ENCODE results near the gene KRT25. TPM values are rescaled to one million over a fixed set of nuclear protein-coding genes. Genes with fewer than 3 reads are reported as not detected.

KRT25 gene
- total and polyA plus RNA-seq, 2 donors (not counting 1 experiment from before 2014, with no cell fraction given) = not detected

DNA sequence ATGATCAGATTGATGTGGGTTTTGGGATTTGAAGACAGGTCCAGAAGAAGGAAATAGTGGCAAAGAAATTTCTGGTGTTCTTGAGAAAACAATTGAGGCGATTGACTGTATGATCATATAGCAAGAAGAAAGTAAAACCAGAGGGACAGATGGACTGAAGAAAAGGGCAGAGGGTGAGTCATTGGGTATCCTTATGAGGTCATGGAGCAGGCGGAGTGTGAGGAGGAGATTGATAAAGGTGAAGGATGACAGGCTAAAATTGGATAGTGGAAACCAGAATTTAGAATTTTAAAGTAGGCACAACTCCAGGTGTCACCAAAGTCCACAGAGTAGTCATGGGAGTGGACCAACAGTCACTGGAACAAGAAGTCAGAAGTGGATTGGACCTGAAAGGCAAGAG lies 46.0 kb upstream of the KRT25 start:
- H3K36me3 ChIP-seq (replicated peaks in 1 of 2; ENCODE audit: control extremely low read depth in 1 of 2, control insufficient read depth in 1 of 2, extremely low read depth in 1 of 2, insufficient read depth in 2 of 2, low read length in 1 of 2) = no peaks in the 10 kb centered on the region
- peaks cover 49% of the 10 kb centered on the region for H3K27me3 Mint-ChIP-seq
- H3K4me1 ChIP-seq (ENCODE audit: control insufficient read depth in 2 of 2, insufficient read depth in 2 of 2, low read length in 2 of 2) = peaks cover 0 to 4% of the 10 kb centered on the region in 2 donors
- TF ChIP-seq, protein P1, sequence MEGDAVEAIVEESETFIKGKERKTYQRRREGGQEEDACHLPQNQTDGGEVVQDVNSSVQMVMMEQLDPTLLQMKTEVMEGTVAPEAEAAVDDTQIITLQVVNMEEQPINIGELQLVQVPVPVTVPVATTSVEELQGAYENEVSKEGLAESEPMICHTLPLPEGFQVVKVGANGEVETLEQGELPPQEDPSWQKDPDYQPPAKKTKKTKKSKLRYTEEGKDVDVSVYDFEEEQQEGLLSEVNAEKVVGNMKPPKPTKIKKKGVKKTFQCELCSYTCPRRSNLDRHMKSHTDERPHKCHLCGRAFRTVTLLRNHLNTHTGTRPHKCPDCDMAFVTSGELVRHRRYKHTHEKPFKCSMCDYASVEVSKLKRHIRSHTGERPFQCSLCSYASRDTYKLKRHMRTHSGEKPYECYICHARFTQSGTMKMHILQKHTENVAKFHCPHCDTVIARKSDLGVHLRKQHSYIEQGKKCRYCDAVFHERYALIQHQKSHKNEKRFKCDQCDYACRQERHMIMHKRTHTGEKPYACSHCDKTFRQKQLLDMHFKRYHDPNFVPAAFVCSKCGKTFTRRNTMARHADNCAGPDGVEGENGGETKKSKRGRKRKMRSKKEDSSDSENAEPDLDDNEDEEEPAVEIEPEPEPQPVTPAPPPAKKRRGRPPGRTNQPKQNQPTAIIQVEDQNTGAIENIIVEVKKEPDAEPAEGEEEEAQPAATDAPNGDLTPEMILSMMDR (IDR thresholded peaks at IDR 0.05) = no peak
- no peak for TF ChIP-seq EZH2 (IDR thresholded peaks at IDR 0.05; ENCODE audit: borderline replicate concordance, insufficient read depth, low read depth, low read length, poor library complexity, severe bottlenecking)
- H3K4me2 ChIP-seq (replicated peaks; ENCODE audit: low read depth, low read length, poor library complexity, severe bottlenecking) = no peak overlapping the region
- 73% methylated on average over 2 of the region's 2 CpGs for WGBS (ENCODE audit: insufficient coverage)
- no peak overlapping the region for H2AFZ ChIP-seq (ENCODE audit: insufficient read depth, low read depth, low read length, poor library complexity, severe bottlenecking)
- intact Hi-C loops (cut with micrococcal nuclease) = loop anchor here (2.0 to 10.0 kb wide), 2 partner anchors 40 to 524 kb away; no protein-coding TSS in a partner anchor
- ChIA-PET CTCF (interaction anchor here (4.4 kb wide), 1 partner anchor 862 kb away, joined by 22 read pairs; no protein-coding TSS in a partner anchor), POLR2A (no interaction called here)
- H3K9ac ChIP-seq (ENCODE audit: low read length) = no peak overlapping the region
- H3K4me3 Mint-ChIP-seq = no peak overlapping the region
- no peaks in the 10 kb centered on the region for H4K20me1 ChIP-seq (ENCODE audit: control insufficient read depth, insufficient read depth, low read length, poor library complexity, severe bottlenecking)
- no peaks in the 10 kb centered on the region for H3K9me3 Mint-ChIP-seq (ENCODE audit: insufficient read depth)
- DNase-seq (no peak), ATAC-seq (ENCODE audit: low read depth) (no peak)
- H3K27me3 ChIP-seq (replicated peaks in 1 of 4; ENCODE audit: control extremely low read depth in 1 of 4, control insufficient read depth in 3 of 4, insufficient read depth in 4 of 4, low read length in 3 of 4) = peaks cover 0 to 37% (median 25%) of the 10 kb centered on the region in 4 experiments
- H3K4me1 Mint-ChIP-seq = peaks cover 3% of the 10 kb centered on the region
- H3K4me3 ChIP-seq (ENCODE audit: control extremely low read depth in 1 of 5, extremely low read depth in 1 of 5, insufficient read depth in 1 of 5, low read depth in 2 of 5, low read length in 4 of 5) = no peak overlapping the region
- H3K27ac ChIP-seq (ENCODE audit: low read length in 2 of 2) = no peak overlapping the region
- H3K9me3 ChIP-seq (ENCODE audit: control extremely low read depth in 1 of 3, control insufficient read depth in 2 of 3, insufficient read depth in 1 of 3, low read length in 2 of 3) = no peaks in the 10 kb centered on the region
- H3K79me2 ChIP-seq (ENCODE audit: control insufficient read depth, insufficient read depth, low read length) = no peaks in the 10 kb centered on the region
- no peak overlapping the region for H3K27ac Mint-ChIP-seq

GRCh38 chr17:40800381-40800780 lies 45.2 kb upstream of the KRT25 start:
- no peak for ATAC-seq (ENCODE audit: low read depth)
- Histone ChIP-seq H3K4me1 (ENCODE audit: control insufficient read depth in 2 of 2, insufficient read depth in 2 of 2, low read length in 2 of 2) (peaks cover 0 to 4% of the 10 kb centered on the region in 2 donors), H3K36me3 (replicated peaks in 1 of 2; ENCODE audit: control extremely low read depth in 1 of 2, control insufficient read depth in 1 of 2, extremely low read depth in 1 of 2, insufficient read depth in 2 of 2, low read length in 1 of 2) (no peaks in the 10 kb centered on the region), H3K27ac (ENCODE audit: low read length in 2 of 2) (no peak overlapping the region), H3K27me3 (replicated peaks in 1 of 4; ENCODE audit: control extremely low read depth in 1 of 4, control insufficient read depth in 3 of 4, insufficient read depth in 4 of 4, low read length in 3 of 4) (peaks cover 0 to 36% (median 24%) of the 10 kb centered on the region in 4 experiments), H3K4me2 (replicated peaks; ENCODE audit: low read depth, low read length, poor library complexity, severe bottlenecking) (no peak overlapping the region), H3K79me2 (ENCODE audit: control insufficient read depth, insufficient read depth, low read length) (no peaks in the 10 kb centered on the region), H3K9ac (ENCODE audit: low read length) (no peak overlapping the region), H3K4me3 (ENCODE audit: control extremely low read depth in 1 of 5, extremely low read depth in 1 of 5, insufficient read depth in 1 of 5, low read depth in 2 of 5, low read length in 4 of 5) (no peak overlapping the region), H3K9me3 (ENCODE audit: control extremely low read depth in 1 of 3, control insufficient read depth in 2 of 3, insufficient read depth in 1 of 3, low read length in 2 of 3) (no peaks in the 10 kb centered on the region), H2AFZ (ENCODE audit: insufficient read depth, low read depth, low read length, poor library complexity, severe bottlenecking) (no peak overlapping the region), H4K20me1 (ENCODE audit: control insufficient read depth, insufficient read depth, low read length, poor library complexity, severe bottlenecking) (no peaks in the 10 kb centered on the region)
- no peak for DNase-seq
- Mint-ChIP-seq H3K27me3 (peaks cover 51% of the 10 kb centered on the region), H3K9me3 (ENCODE audit: insufficient read depth) (no peaks in the 10 kb centered on the region), H3K27ac (no peak overlapping the region), H3K4me1 (peaks cover 3% of the 10 kb centered on the region), H3K4me3 (no peak overlapping the region)
- POLR2A ChIA-PET = no interaction called here
- TF ChIP-seq, protein P1 (IDR thresholded peaks at IDR 0.05) = no peak
- no peak for TF ChIP-seq EZH2 (IDR thresholded peaks at IDR 0.05; ENCODE audit: borderline replicate concordance, insufficient read depth, low read depth, low read length, poor library complexity, severe bottlenecking)
- CTCF ChIA-PET = no interaction called here
- intact Hi-C loops (cut with micrococcal nuclease) = loop anchor here (2.0 to 10.0 kb wide), 2 partner anchors 40 to 524 kb away; no protein-coding TSS in a partner anchor
- WGBS (ENCODE audit: insufficient coverage) = 63% methylated on average over 1 of the region's 1 CpG
